AG20443 (cell line): ENCODE data around the gene HIBCH.
"Not testable (repeated sequence)": the region's sequence is repeated elsewhere in the genome, so short reads cannot be mapped to it uniquely, and the experiment has no call there.

Source experiments
- DNase-seq: peaks from one replicate; pipeline ENCODE4 v3.0.0; 2012; ENCODE audit warnings: low spot score, mixed read lengths

HIBCH gene

DNA sequence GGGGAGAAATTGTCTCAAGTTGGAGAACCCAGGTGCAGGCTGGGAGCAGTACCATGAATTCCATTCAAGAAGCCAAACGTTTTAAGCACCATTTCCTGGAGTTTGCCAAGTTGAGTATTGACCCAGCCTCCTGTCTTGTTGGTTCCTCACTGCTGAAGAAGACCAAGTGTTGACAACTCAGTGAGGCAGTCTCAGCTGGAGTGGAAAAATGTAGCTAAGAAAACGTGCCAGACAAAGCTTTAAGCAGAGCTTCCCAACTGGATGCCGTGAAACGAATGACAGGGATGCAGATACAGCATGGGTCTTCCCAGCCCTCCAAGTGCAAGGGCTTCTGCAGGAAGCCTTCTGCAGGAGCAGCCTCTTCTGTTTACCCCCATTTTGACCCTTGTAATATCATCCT lies 23.0 kb upstream of the HIBCH start:
- DNase-seq, result no peak

- no peak for DNase-seq
Measured at GRCh38 chr2:190340369-190340768, 20.7 kb upstream of the HIBCH start.

- DNase-seq, result no peak
Measured at GRCh38 chr2:190339394-190339793, 19.8 kb upstream of the HIBCH start.

DNA sequence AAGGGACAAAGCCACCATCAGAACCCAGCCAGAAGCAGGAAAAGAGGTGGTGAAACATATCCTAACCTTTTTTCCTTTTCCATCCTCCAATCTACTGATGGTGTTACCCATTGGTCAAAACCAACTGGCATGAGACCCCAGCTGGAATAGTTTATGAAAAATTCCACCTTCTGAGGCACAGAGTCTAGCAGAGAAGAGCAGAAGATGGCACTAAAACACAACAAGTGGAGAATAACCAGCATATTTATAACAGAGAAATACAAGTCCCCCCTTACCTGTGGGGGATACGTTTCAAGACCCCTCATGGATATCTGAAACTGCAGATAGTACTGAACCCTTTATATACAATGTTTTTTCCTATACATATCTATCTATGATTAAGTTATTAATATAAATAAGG lies 18.8 kb upstream of the HIBCH start:
- no peak for DNase-seq

- no peak for DNase-seq
Measured at GRCh38 chr2:190336420-190336819, 16.8 kb upstream of the HIBCH start.

- DNase-seq, result not testable (repeated sequence)
Measured at GRCh38 chr2:190335584-190335983, 16.0 kb upstream of the HIBCH start.

GRCh38 chr2:190335225-190335559 lies 15.6 kb upstream of the HIBCH start:
- DNase-seq, result no peak

GRCh38 chr2:190334479-190335224 lies 15.0 kb upstream of the HIBCH start:
- DNase-seq, result no peak

- DNase-seq, result no peak
Measured at GRCh38 chr2:190333928-190334327, 14.3 kb upstream of the HIBCH start.

- DNase-seq, result no peak
Measured at GRCh38 chr2:190333395-190333794, 13.8 kb upstream of the HIBCH start.

- DNase-seq, result no peak
Measured at GRCh38 chr2:190328573-190329147, 9.0 kb upstream of the HIBCH start.

- DNase-seq, result no peak
Measured at GRCh38 chr2:190327867-190328572, 8.4 kb upstream of the HIBCH start.

DNA sequence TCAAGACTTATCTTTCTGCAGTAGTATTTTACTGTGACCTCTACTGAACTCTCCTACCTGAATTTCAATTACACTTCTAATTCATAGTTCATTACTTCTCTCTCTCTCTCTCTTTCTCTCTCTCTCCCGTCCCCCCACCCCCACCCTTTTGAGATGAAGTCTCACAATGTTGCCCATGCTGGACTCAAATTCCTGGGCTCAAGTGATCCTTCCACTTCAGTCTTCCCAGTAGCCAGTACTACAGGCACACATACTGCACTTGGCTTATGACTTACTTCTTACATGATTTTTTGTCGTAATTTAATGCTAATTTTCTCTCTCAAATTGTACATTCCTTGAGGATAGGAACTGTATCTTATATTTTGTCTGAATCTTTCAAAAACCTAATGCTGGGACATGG lies 6.0 kb upstream of the HIBCH start:
- no peak for DNase-seq

- DNase-seq, result no peak
Measured at GRCh38 chr2:190323406-190323805, 3.8 kb upstream of the HIBCH start.

DNA sequence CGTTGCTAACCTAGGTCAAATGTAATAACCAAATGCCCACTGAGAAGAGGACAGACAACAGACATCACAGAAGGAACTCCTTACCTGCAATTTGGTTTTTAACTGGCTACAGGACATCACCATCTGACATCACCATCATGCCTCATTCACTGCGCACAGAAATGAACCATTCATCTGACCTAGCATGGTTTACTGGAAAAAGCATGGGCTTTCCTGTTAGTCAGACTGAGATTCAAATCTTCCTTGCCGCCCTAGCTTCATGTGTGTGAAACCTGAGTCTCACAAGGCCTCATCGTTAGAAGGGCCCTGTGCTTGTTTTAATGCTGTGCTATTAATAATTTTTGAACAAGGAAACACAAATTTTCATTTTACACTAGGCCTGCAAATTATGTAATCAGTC lies 1.1 kb upstream of the HIBCH start:
- DNase-seq, result no peak

DNA sequence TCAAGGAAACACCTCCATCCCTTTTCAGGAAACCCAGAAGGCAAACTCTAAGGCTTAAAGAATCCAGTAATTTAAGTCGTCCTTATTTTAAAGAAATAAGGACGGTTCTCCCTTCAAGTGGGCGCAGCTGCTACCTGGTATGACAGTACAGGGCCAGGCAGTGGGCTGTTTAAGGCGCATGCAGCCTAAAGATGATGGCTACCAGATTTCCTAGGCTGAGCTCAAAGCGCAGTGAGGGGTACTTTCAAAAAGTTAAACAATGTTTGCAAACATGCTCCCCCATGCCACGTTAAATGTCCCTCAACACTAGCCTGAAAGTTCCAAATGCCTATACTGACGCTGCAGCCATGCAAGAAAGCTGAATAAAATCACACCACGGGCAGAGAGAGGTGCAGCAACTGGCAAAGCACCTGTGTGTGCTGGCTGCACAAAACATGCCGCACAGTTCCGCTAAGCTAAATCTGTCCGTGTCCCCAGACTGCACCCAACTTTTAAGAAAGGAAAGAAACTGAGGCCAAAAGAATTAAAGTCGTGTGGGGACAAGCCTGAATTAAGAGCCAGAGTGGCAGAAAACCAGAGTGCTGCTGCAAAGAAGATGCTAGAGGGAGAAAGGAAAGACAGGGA lies 583 bp downstream of the HIBCH start:
- peak; percentile 11 for DNase-seq

DNA sequence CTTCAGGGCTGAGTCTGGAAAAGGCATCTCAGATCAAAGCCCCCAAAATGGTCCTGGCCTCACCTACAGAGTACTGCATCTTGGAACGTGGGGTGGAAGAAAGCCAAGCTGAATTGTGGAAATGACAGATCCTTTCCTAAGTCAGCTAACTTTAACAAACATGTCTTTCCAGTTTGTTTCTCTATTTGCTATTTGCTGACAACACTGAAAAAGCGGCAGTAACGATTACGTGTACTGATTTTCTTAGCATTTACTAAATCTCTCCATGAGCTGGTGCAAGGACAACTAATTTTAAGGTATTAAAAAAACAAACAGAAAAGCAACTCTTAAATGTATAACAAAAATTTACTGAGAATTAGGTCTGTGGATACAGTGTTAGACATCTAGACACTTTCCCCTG lies 1.1 kb downstream of the HIBCH start:
- DNase-seq, result no peak

DNA sequence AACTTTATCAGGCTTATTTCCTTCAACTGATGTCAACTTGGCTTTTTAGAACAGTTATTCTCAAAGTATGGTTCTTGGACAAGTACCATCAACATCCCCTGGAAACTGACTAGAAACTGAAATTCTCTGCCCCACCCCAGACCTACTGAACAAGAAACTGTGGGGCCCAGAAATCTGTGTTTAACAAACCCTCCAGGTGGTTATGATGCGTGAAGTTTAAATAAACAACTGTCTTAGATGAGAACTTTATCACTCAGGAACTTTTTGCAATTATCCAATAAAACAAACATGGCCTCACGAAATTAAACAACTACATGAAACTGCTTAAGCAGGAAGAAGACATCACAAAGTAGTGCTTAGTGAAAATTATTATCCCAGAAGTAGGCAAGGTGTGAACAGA lies 4.4 kb downstream of the HIBCH start:
- no peak for DNase-seq

GRCh38 chr2:190313880-190314279 lies 5.7 kb downstream of the HIBCH start:
- DNase-seq, result no peak

GRCh38 chr2:190312635-190313025 lies 7.0 kb downstream of the HIBCH start:
- not testable (repeated sequence) for DNase-seq

DNA sequence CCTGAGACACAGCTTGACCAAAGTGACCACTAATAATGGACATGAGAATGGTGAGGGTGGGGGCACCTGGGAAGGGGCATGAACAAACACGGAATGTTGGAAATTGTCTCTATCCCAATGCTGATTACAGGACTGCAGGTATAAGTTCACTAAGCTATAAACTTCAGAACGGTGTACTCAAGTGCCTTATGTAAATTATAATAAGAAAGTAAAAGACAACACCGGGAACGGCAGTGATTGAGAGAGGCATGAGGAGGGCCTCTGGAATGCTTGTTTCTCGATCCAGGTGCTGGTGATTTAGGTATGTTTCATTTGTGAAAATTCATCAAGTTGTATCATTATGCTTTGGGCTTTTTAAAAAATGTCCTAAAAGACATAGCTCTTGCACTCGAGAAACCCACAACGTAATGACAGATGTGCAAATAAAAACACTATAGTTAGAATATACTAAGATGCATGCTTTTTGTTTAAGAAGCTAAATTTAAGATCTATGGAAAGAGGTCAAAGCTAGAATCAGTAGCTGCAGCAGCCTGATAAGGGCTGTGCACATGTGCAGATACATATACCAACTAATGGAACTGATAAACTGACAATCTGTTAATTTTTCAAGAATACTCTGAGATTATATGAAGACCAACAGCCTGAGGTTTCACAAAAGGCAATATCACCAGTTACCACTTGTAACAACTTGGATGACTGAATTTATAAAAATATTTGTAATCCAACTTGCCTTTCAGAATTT lies 7.6 kb downstream of the HIBCH start:
- no peak for DNase-seq

DNA sequence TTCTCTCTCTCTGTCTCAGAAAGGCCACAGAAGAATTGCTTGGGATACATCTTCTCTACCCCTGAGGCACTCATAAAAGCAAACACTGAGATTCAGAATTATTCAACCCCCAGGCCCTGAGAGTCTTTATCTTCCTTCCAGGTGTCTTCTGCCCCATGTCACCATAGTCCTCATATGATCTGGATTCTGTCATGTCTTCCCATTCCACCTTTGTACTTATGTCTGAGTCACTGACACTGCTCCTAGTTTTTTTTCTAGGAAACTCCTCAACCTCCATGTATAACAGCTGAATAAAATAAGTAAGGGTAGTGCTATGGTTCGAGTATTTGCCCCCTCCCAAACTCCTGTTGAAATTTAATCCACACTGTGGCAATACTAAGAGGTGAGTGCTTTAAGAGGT lies 11.6 kb downstream of the HIBCH start:
- DNase-seq, result no peak
